CD14-positive monocyte (primary cell): ENCODE results near the gene DUSP6. TPM values are rescaled to one million over a fixed set of nuclear protein-coding genes. Genes with fewer than 3 reads are reported as not detected.

Experiments used
- DNase-seq, 3 donors: peaks; one replicate each; pipeline ENCODE4 v3.0.0-alpha.2; 2011 to 2022
- H2AFZ ChIP-seq: 2 replicates; pipeline ENCODE4 v1.6.0; 2012; ENCODE audit warnings: mild to moderate bottlenecking, low read depth, low read length, inconsistent platforms; ENCODE audit not compliant: insufficient read depth, poor library complexity, severe bottlenecking
- H3K27ac ChIP-seq, 2 donors: 1 replicate in 1 of 2; 2 replicates in 1 of 2; pipeline ENCODE4 v1.5.1; 2012 to 2013; ENCODE audit warnings: low read length in 2 of 2, control low read depth in 1 of 2, inconsistent platforms in 1 of 2, low read depth in 1 of 2, mild to moderate bottlenecking in 1 of 2
- H3K27me3 ChIP-seq, 2 donors: one replicate each; pipeline versions ENCODE4 v1.6.0 to v1.6.1; 2011 to 2013; ENCODE audit warnings: low read length in 2 of 2; ENCODE audit not compliant: control insufficient read depth in 2 of 2, insufficient read depth in 2 of 2
- H3K36me3 ChIP-seq, 2 donors: replicated peaks in 1 of 2; 1 replicate in 1 of 2; 2 replicates in 1 of 2; pipeline versions ENCODE4 v1.5.1 to v1.6.1; 2012 to 2013; ENCODE audit warnings: low read length in 2 of 2, control low read depth in 1 of 2, inconsistent platforms in 1 of 2, mild to moderate bottlenecking in 1 of 2; ENCODE audit not compliant: insufficient read depth in 2 of 2, control insufficient read depth in 1 of 2
- H3K4me1 ChIP-seq, 2 donors: 1 replicate in 1 of 2; 2 replicates in 1 of 2; pipeline versions ENCODE4 v1.5.1 to v1.6.1; 2012 to 2013; ENCODE audit warnings: low read length in 2 of 2, control low read depth in 1 of 2, inconsistent platforms in 1 of 2, mild to moderate bottlenecking in 1 of 2, moderate library complexity in 1 of 2; ENCODE audit not compliant: insufficient read depth in 2 of 2, control insufficient read depth in 1 of 2
- H3K4me2 ChIP-seq: replicated peaks from 2 replicates; pipeline ENCODE3; 2012; ENCODE audit warnings: low read length, moderate library complexity, mild to moderate bottlenecking; ENCODE audit not compliant: poor library complexity, severe bottlenecking; ENCODE audit errors: extremely low read depth
- H3K4me3 ChIP-seq, 3 experiments: fragments of 200-600 bp in 1 of 3; sonication (generic) in 1 of 3; replicated peaks in 1 of 3; 1 replicate in 2 of 3; 2 replicates in 1 of 3; pipeline ENCODE4 v1.5.1; 2011 to 2013; ENCODE audit warnings: low read length in 3 of 3, mild to moderate bottlenecking in 3 of 3, control low read depth in 2 of 3, low read depth in 2 of 3, inconsistent platforms in 1 of 3, moderate library complexity in 1 of 3
- H3K79me2 ChIP-seq: 2 replicates; pipeline ENCODE4 v1.6.0; 2012; ENCODE audit warnings: mild to moderate bottlenecking, control low read depth, inconsistent platforms, low read length, moderate library complexity; ENCODE audit not compliant: insufficient read depth
- H3K9ac ChIP-seq: 2 replicates; pipeline ENCODE4 v1.6.0; 2017; ENCODE audit warnings: low read length, mild to moderate bottlenecking; ENCODE audit not compliant: insufficient read depth, poor library complexity, severe bottlenecking
- H3K9me3 ChIP-seq, 2 donors: replicated peaks in 1 of 2; 1 replicate in 1 of 2; 2 replicates in 1 of 2; pipeline versions ENCODE4 v1.5.1 to v1.6.1; 2012 to 2013; ENCODE audit warnings: low read length in 2 of 2, control low read depth in 1 of 2; ENCODE audit not compliant: control insufficient read depth in 1 of 2, insufficient read depth in 1 of 2
- H4K20me1 ChIP-seq: 2 replicates; pipeline ENCODE4 v1.6.0; 2012; ENCODE audit warnings: mild to moderate bottlenecking, low read length, control low read depth, moderate library complexity; ENCODE audit not compliant: insufficient read depth
- H3K27ac Mint-ChIP-seq, 7 donors: one replicate each; pipeline ENCODE4 v1.8.0; 2020; ENCODE audit warnings: mild to moderate bottlenecking in 7 of 7, mixed read lengths in 7 of 7, moderate library complexity in 6 of 7, inconsistent platforms in 2 of 7
- H3K27me3 Mint-ChIP-seq, 3 donors: one replicate each; pipeline ENCODE4 v1.8.0; 2021 to 2022; ENCODE audit warnings: low read depth in 3 of 3, mild to moderate bottlenecking in 3 of 3, mixed read lengths in 3 of 3, moderate library complexity in 3 of 3, inconsistent platforms in 1 of 3
- H3K36me3 Mint-ChIP-seq, 2 donors: one replicate each; pipeline ENCODE4 v1.8.0; 2020; ENCODE audit warnings: mixed read lengths in 2 of 2, inconsistent platforms in 1 of 2, mild to moderate bottlenecking in 1 of 2
- H3K4me1 Mint-ChIP-seq: one replicate; pipeline ENCODE4 v1.8.0; 2020; ENCODE audit warnings: mild to moderate bottlenecking, mixed read lengths
- H3K4me3 Mint-ChIP-seq, 2 donors: one replicate each; pipeline ENCODE4 v1.8.0; 2020; ENCODE audit warnings: mild to moderate bottlenecking in 2 of 2, mixed read lengths in 2 of 2, moderate library complexity in 1 of 2
- H3K9me3 Mint-ChIP-seq, 7 donors: one replicate each; pipeline ENCODE4 v1.8.0; 2020 to 2022; ENCODE audit warnings: mixed read lengths in 7 of 7, mild to moderate bottlenecking in 6 of 7, moderate library complexity in 6 of 7, inconsistent platforms in 2 of 7
- CTCF ChIP-seq: fragments of 200-600 bp; IDR thresholded peaks from one replicate; pipeline ENCODE4 v1.8.0; 2022; ENCODE audit warnings: antibody characterized with exemption, mild to moderate bottlenecking
- WGBS: methylation state at CpG from one replicate; pipeline ENCODE4 v1.1.5; 2013; ENCODE audit warnings: missing lambda C conversion rate; ENCODE audit not compliant: insufficient coverage; 5-methylcytosine and 5-hydroxymethylcytosine counted together
- intact Hi-C, 2 donors: fragments of 100-400 bp; cut with micrococcal nuclease; formaldehyde crosslinking; loops; one replicate each; pipeline versions ENCODE4 v1.15.0 to v1.15.1; 2023
- polyA plus RNA-seq, 3 donors: library from polyadenylated mRNA; depleted of rRNA in 1 of 3; unstranded in 2 of 3; stranded (reverse) in 1 of 3; fragments of 300-500 nt in 2 of 3; fragments of >200 nt in 1 of 3; fragmentation: Illumina TruSeq in 2 of 3; gene quantifications; 1 replicate in 2 of 3; 2 replicates in 1 of 3; pipeline ENCODE4 v1.2.3, GENCODE V29; 2012 to 2021

The DUSP6 gene
- polyA plus RNA-seq, 3 donors = 195 to 880 (median 653) TPM

GRCh38 chr12:89400415-89400814 is 48.1 kb upstream of the DUSP6 start:
- WGBS = 91% methylated on average over 4 of the region's 6 CpGs
- Mint-ChIP-seq H3K9me3 (no peaks in the 10 kb centered on the region), H3K4me3 (no peak overlapping the region), H3K27ac (no peak overlapping the region), H3K27me3 (peaks cover 0 to 6% (median 2%) of the 10 kb centered on the region in 3 donors), H3K36me3 (no peaks in the 10 kb centered on the region), H3K4me1 (peaks cover 12% of the 10 kb centered on the region)
- no peaks in the 10 kb centered on the region for H3K9me3 ChIP-seq
- peaks cover 7 to 13% of the 10 kb centered on the region in 2 donors for H3K4me1 ChIP-seq
- H3K4me2 ChIP-seq = no peak overlapping the region
- no peak for DNase-seq
- H3K36me3 ChIP-seq = no peaks in the 10 kb centered on the region
- no peak for TF ChIP-seq CTCF
- no peak overlapping the region for H3K9ac ChIP-seq
- H3K27ac ChIP-seq = no peak overlapping the region
- no peaks in the 10 kb centered on the region for H3K79me2 ChIP-seq
- no peaks in the 10 kb centered on the region for H3K27me3 ChIP-seq
- H4K20me1 ChIP-seq = no peaks in the 10 kb centered on the region
- intact Hi-C loops = no loop called here
- H2AFZ ChIP-seq = no peak overlapping the region
- H3K4me3 ChIP-seq = no peak overlapping the region

- H3K4me3 Mint-ChIP-seq = no peak overlapping the region
- intact Hi-C loops = no loop called here
- H3K36me3 ChIP-seq = no peaks in the 10 kb centered on the region
Measured at GRCh38 chr12:89395712-89396111, 43.4 kb upstream of the DUSP6 start.

More at GRCh38 chr12:89395712-89396111, 43.4 kb upstream of the DUSP6 start:
- H3K4me3 ChIP-seq = no peak overlapping the region
- TF ChIP-seq CTCF = no peak
- no peaks in the 10 kb centered on the region for H3K9me3 Mint-ChIP-seq
- no peaks in the 10 kb centered on the region for H3K79me2 ChIP-seq
- no peak overlapping the region for H3K27ac ChIP-seq
- no peak for DNase-seq
- H2AFZ ChIP-seq = no peak overlapping the region
- H3K27ac Mint-ChIP-seq = no peak overlapping the region
- H3K9ac ChIP-seq = no peak overlapping the region
- H3K27me3 ChIP-seq = no peaks in the 10 kb centered on the region
- H4K20me1 ChIP-seq = no peaks in the 10 kb centered on the region
- peaks cover 46 to 47% of the 10 kb centered on the region in 2 donors for H3K4me1 ChIP-seq
- H3K9me3 ChIP-seq = no peaks in the 10 kb centered on the region
- WGBS = 98% methylated on average over 3 of the region's 4 CpGs
- no peak overlapping the region for H3K4me2 ChIP-seq
- H3K4me1 Mint-ChIP-seq = peaks cover 44% of the 10 kb centered on the region
- H3K36me3 Mint-ChIP-seq = peaks cover 0 to 2% of the 10 kb centered on the region in 2 donors
- H3K27me3 Mint-ChIP-seq = peaks cover 0 to 9% (median 0%) of the 10 kb centered on the region in 3 donors
